Cardiac muscle cell (in vitro differentiated cells and primary cell): ENCODE data around the gene JPT2. TPM values are rescaled to one million over a fixed set of nuclear protein-coding genes. Genes with fewer than 3 reads are reported as not detected.

Experiments
- DNase-seq, 2 donors: peaks; one replicate each; pipeline versions ENCODE4 v3.0.0 to v3.0.0-alpha.2; 2010 to 2017; ENCODE audit warnings: low read depth in 1 of 2, low spot score in 1 of 2
- H3K27ac ChIP-seq: fragments of 200-600 bp; sonication (generic); 2 replicates; pipeline ENCODE4 v1.5.1; 2016
- H3K27me3 ChIP-seq: fragments of 200-600 bp; sonication (generic); 2 replicates; pipeline ENCODE4 v1.6.0; 2016; ENCODE audit warnings: control low read depth
- H3K36me3 ChIP-seq: fragments of 200-600 bp; sonication (generic); 2 replicates; pipeline ENCODE4 v1.5.1; 2016; ENCODE audit warnings: control low read depth
- H3K4me1 ChIP-seq: fragments of 200-600 bp; sonication (generic); 2 replicates; pipeline ENCODE4 v1.8.1; 2017; ENCODE audit warnings: low read depth, mild to moderate bottlenecking, mixed run types
- H3K4me3 ChIP-seq: fragments of 200-600 bp; sonication (generic); 2 replicates; pipeline ENCODE4 v1.5.1; 2016; ENCODE audit warnings: mild to moderate bottlenecking
- H3K9me3 ChIP-seq: fragments of 200-600 bp; sonication (generic); 2 replicates; pipeline ENCODE4 v1.5.1; 2017; ENCODE audit warnings: low read depth, mild to moderate bottlenecking, control low read depth
- CTCF ChIP-seq: IDR thresholded peaks from 2 replicates; pipeline ENCODE4 v1.5.1; 2012; ENCODE audit warnings: low read depth, mild to moderate bottlenecking, low read length
- polyA plus RNA-seq: library from polyadenylated mRNA; unstranded; fragments of >200 nt; fragmentation: Nextera tagmentation; extraction: Ambion mirVana; gene quantifications from 2 replicates; pipeline ENCODE4 v1.2.1, GENCODE V29; 2016
- total RNA-seq: library from RNA; depleted of rRNA; stranded (reverse); fragments of >200 nt; gene quantifications from 2 replicates; pipeline ENCODE4 v1.2.3, GENCODE V29; 2016

JPT2 gene
- total and polyA plus RNA-seq, 2 experiments from 2014 or later = 10.0 to 34.5 TPM

- peak in 1 of 2 donors; percentile 26 for DNase-seq
- Histone ChIP-seq H3K36me3 (peaks cover 39% of the 10 kb centered on the region), H3K4me3 (no peak overlapping the region), H3K9me3 (no peaks in the 10 kb centered on the region), H3K4me1 (no peaks in the 10 kb centered on the region), H3K27ac (no peak overlapping the region), H3K27me3 (no peaks in the 10 kb centered on the region)
- TF ChIP-seq CTCF = peak; percentile 38
These were observed 13.2 kb downstream of the JPT2 start for GRCh38 chr16:1691276-1691675.

GRCh38 chr16:1691956-1692355 is 13.9 kb downstream of the JPT2 start:
- Histone ChIP-seq H3K27ac (peak overlapping the region; percentile 13), H3K36me3 (peaks cover 36% of the 10 kb centered on the region), H3K4me3 (no peak overlapping the region), H3K4me1 (no peaks in the 10 kb centered on the region), H3K9me3 (no peaks in the 10 kb centered on the region), H3K27me3 (no peaks in the 10 kb centered on the region)
- DNase-seq = peak in 1 of 2 donors; percentile 64
- TF ChIP-seq CTCF = no peak

GRCh38 chr16:1696863-1697262 is 18.8 kb downstream of the JPT2 start:
- Histone ChIP-seq H3K36me3 (peaks cover 53% of the 10 kb centered on the region), H3K4me3 (no peak overlapping the region), H3K27ac (no peak overlapping the region), H3K27me3 (no peaks in the 10 kb centered on the region), H3K9me3 (no peaks in the 10 kb centered on the region), H3K4me1 (no peaks in the 10 kb centered on the region)
- no peak for DNase-seq
- TF ChIP-seq CTCF = no peak

GRCh38 chr16:1698680-1699079 is 20.6 kb downstream of the JPT2 start:
- Histone ChIP-seq H3K9me3 (no peaks in the 10 kb centered on the region), H3K4me1 (no peaks in the 10 kb centered on the region), H3K27me3 (no peaks in the 10 kb centered on the region), H3K36me3 (peaks cover 40% of the 10 kb centered on the region), H3K4me3 (no peak overlapping the region), H3K27ac (no peak overlapping the region)
- no peak for DNase-seq
- no peak for TF ChIP-seq CTCF

- TF ChIP-seq CTCF = no peak
- H3K36me3 ChIP-seq = peaks cover 30% of the 10 kb centered on the region
These were observed 22.2 kb downstream of the JPT2 start for GRCh38 chr16:1700246-1700645.

More at GRCh38 chr16:1700246-1700645, 22.2 kb downstream of the JPT2 start:
- H3K4me1 ChIP-seq = peaks cover 2% of the 10 kb centered on the region
- H3K4me3 ChIP-seq = no peak overlapping the region
- H3K27me3 ChIP-seq = no peaks in the 10 kb centered on the region
- H3K27ac ChIP-seq = no peak overlapping the region
- DNase-seq = no peak
- no peaks in the 10 kb centered on the region for H3K9me3 ChIP-seq
